Activated CD8-positive, alpha-beta T cell treated with anti-CD3 and anti-CD28 coated beads, Interleukin-2, amount 10 ng/mL, durations not matched to agents 7 days and 5 days (primary cell): ENCODE results near the gene VSIG4. TPM values are rescaled to one million over a fixed set of nuclear protein-coding genes. Genes with fewer than 3 reads are reported as not detected.

Experiments used
- ATAC-seq: fragments of 150-1000 bp; cut with Tn5 transposase; one replicate; pipeline ENCODE4 v1.10.0; 2021; ENCODE audit warnings: moderate library complexity
- CTCF ChIA-PET: fragments of 350-600 bp; sonication (Branson Sonifier 250); formaldehyde crosslinking; loops from one replicate; lab custom pipeline; 2021; ENCODE audit warnings: antibody characterized with exemption; lab: Charles Lee
- POLR2A ChIA-PET: fragments of 350-600 bp; sonication (Branson Sonifier 250); formaldehyde crosslinking; loops from one replicate; lab custom pipeline; 2021; ENCODE audit warnings: antibody characterized with exemption; lab: Charles Lee
- DNase-seq: peaks from one replicate; pipeline ENCODE4 v3.0.0-alpha.2; 2020
- H3K27ac Mint-ChIP-seq: one replicate; pipeline ENCODE4 v1.8.0; 2021; ENCODE audit warnings: mild to moderate bottlenecking, mixed read lengths
- H3K27me3 Mint-ChIP-seq: one replicate; pipeline ENCODE4 v1.8.0; 2021; ENCODE audit warnings: low read depth, mixed read lengths
- H3K36me3 Mint-ChIP-seq: one replicate; pipeline ENCODE4 v1.8.0; 2021; ENCODE audit warnings: low read depth, mixed read lengths
- H3K4me1 Mint-ChIP-seq: one replicate; pipeline ENCODE4 v1.8.0; 2021; ENCODE audit warnings: low read depth, mixed read lengths
- H3K4me3 Mint-ChIP-seq: one replicate; pipeline ENCODE4 v1.8.0; 2021; ENCODE audit warnings: mild to moderate bottlenecking, mixed read lengths
- H3K9me3 Mint-ChIP-seq: one replicate; pipeline ENCODE4 v1.8.0; 2022; ENCODE audit warnings: mixed read lengths; ENCODE audit not compliant: insufficient read depth
- total RNA-seq, 2 experiments: library from RNA; stranded (reverse); gene quantifications; one replicate each; pipeline ENCODE4 v1.2.3, GENCODE V29; 2021

VSIG4 gene
- total RNA-seq, 2 experiments from 2014 or later, result not detected

GRCh38 chrX:66022632-66023384 is 17.1 kb downstream of the VSIG4 start:
- Mint-ChIP-seq H3K27me3 (no peaks in the 10 kb centered on the region), H3K27ac (no peak overlapping the region), H3K4me3 (no peak overlapping the region), H3K36me3 (peaks cover 49% of the 10 kb centered on the region), H3K9me3 (no peaks in the 10 kb centered on the region), H3K4me1 (peaks cover 63% of the 10 kb centered on the region)
- ATAC-seq (no peak), DNase-seq (no peak)
- ChIA-PET POLR2A (no interaction called here), CTCF (no interaction called here)

- peaks cover 68% of the 10 kb centered on the region for H3K4me1 Mint-ChIP-seq
- H3K27ac Mint-ChIP-seq, result peak overlapping the region; percentile 63
- H3K36me3 Mint-ChIP-seq, result peaks cover 54% of the 10 kb centered on the region
- ChIA-PET CTCF (no interaction called here), POLR2A (no interaction called here)
- no peaks in the 10 kb centered on the region for H3K27me3 Mint-ChIP-seq
- H3K9me3 Mint-ChIP-seq, result no peaks in the 10 kb centered on the region
- no peak overlapping the region for H3K4me3 Mint-ChIP-seq
- DNase-seq (no peak), ATAC-seq (no peak)
Measured at GRCh38 chrX:66021765-66022631, 17.9 kb downstream of the VSIG4 start.

- CTCF ChIA-PET, result interaction anchor here (1.0 to 1.7 kb wide), 2 partner anchors 9 to 20 kb away, joined by 3 to 9 read pairs; no protein-coding TSS in a partner anchor
- Mint-ChIP-seq H3K27ac (peak overlapping the region; percentile 63), H3K4me1 (peaks cover 73% of the 10 kb centered on the region)
Measured at GRCh38 chrX:66021401-66021764, 18.5 kb downstream of the VSIG4 start.

GRCh38 chrX:66020631-66021334 is 19.1 kb downstream of the VSIG4 start:
- Mint-ChIP-seq H3K9me3 (no peaks in the 10 kb centered on the region), H3K36me3 (peaks cover 57% of the 10 kb centered on the region), H3K4me3 (no peak overlapping the region), H3K27me3 (no peaks in the 10 kb centered on the region), H3K4me1 (peaks cover 76% of the 10 kb centered on the region), H3K27ac (peak overlapping the region; percentile 75)
- ATAC-seq (no peak), DNase-seq (no peak)
- ChIA-PET CTCF (interaction anchor here (1.0 to 1.7 kb wide), 3 partner anchors 10 to 419 kb away, joined by 3 to 9 read pairs (median 4); no protein-coding TSS in a partner anchor), POLR2A (no interaction called here)

More at GRCh38 chrX:66021401-66021764, 18.5 kb downstream of the VSIG4 start:
- Mint-ChIP-seq H3K4me3 (no peak overlapping the region), H3K36me3 (peaks cover 56% of the 10 kb centered on the region), H3K27me3 (no peaks in the 10 kb centered on the region), H3K9me3 (no peaks in the 10 kb centered on the region)
- DNase-seq, result no peak
- POLR2A ChIA-PET, result no interaction called here
- no peak for ATAC-seq

GRCh38 chrX:66019974-66020373 is 19.9 kb downstream of the VSIG4 start:
- Mint-ChIP-seq H3K4me1 (peaks cover 81% of the 10 kb centered on the region), H3K9me3 (no peaks in the 10 kb centered on the region), H3K4me3 (no peak overlapping the region), H3K27me3 (no peaks in the 10 kb centered on the region), H3K36me3 (peaks cover 57% of the 10 kb centered on the region), H3K27ac (peak overlapping the region; percentile 12)
- ATAC-seq (no peak), DNase-seq (no peak)
- ChIA-PET POLR2A (no interaction called here), CTCF (interaction anchor here (1.0 to 1.7 kb wide), 3 partner anchors 11 to 418 kb away, joined by 3 to 9 read pairs (median 4); no protein-coding TSS in a partner anchor)

- H3K27me3 Mint-ChIP-seq, result no peaks in the 10 kb centered on the region
- peaks cover 83% of the 10 kb centered on the region for H3K4me1 Mint-ChIP-seq
- CTCF ChIA-PET, result interaction anchor here (1.0 to 3.3 kb wide), 3 partner anchors 12 to 91 kb away, joined by 3 to 26 read pairs (median 3); no protein-coding TSS in a partner anchor
- ATAC-seq (no peak), DNase-seq (no peak)
- H3K4me3 Mint-ChIP-seq, result no peak overlapping the region
- peak overlapping the region; percentile 34 for H3K27ac Mint-ChIP-seq
- no peaks in the 10 kb centered on the region for H3K9me3 Mint-ChIP-seq
- H3K36me3 Mint-ChIP-seq, result peaks cover 53% of the 10 kb centered on the region
- POLR2A ChIA-PET, result no interaction called here
Measured at GRCh38 chrX:66019310-66019652, 20.6 kb downstream of the VSIG4 start.

GRCh38 chrX:66018585-66019309 is 21.1 kb downstream of the VSIG4 start:
- peaks cover 53% of the 10 kb centered on the region for H3K36me3 Mint-ChIP-seq
- CTCF ChIA-PET, result interaction anchor here (1.1 to 3.3 kb wide), 5 partner anchors 8 to 710 kb away, joined by 3 to 26 read pairs (median 9); no protein-coding TSS in a partner anchor
- ATAC-seq (no peak), DNase-seq (no peak)
- H3K27me3 Mint-ChIP-seq, result no peaks in the 10 kb centered on the region
- peaks cover 84% of the 10 kb centered on the region for H3K4me1 Mint-ChIP-seq
- POLR2A ChIA-PET, result no interaction called here
- H3K9me3 Mint-ChIP-seq, result no peaks in the 10 kb centered on the region
- H3K4me3 Mint-ChIP-seq, result peak overlapping the region; percentile 68
- peak overlapping the region; percentile 34 for H3K27ac Mint-ChIP-seq

- POLR2A ChIA-PET, result interaction anchor here (0.7 to 1.3 kb wide), 2 partner anchors 8 to 13 kb away, joined by 4 read pairs; no protein-coding TSS in a partner anchor
- peak overlapping the region; percentile 68 for H3K4me3 Mint-ChIP-seq
Measured at GRCh38 chrX:66017659-66018170, 22.2 kb downstream of the VSIG4 start.

GRCh38 chrX:66016905-66017658 is 22.8 kb downstream of the VSIG4 start:
- no peaks in the 10 kb centered on the region for H3K27me3 Mint-ChIP-seq
- ATAC-seq (no peak), DNase-seq (no peak)
- peak overlapping the region; percentile 89 for H3K27ac Mint-ChIP-seq
- CTCF ChIA-PET, result interaction anchor here (0.7 to 3.3 kb wide), 13 partner anchors 9 to 435 kb away, joined by 3 to 26 read pairs (median 3); no protein-coding TSS in a partner anchor
- POLR2A ChIA-PET, result interaction anchor here (1.3 kb wide), 1 partner anchor 9 kb away, joined by 4 read pairs; no protein-coding TSS in a partner anchor
- H3K36me3 Mint-ChIP-seq, result peaks cover 54% of the 10 kb centered on the region
- no peaks in the 10 kb centered on the region for H3K9me3 Mint-ChIP-seq
- peak overlapping the region; percentile 68 for H3K4me3 Mint-ChIP-seq
- peaks cover 88% of the 10 kb centered on the region for H3K4me1 Mint-ChIP-seq

More at GRCh38 chrX:66017659-66018170, 22.2 kb downstream of the VSIG4 start:
- ATAC-seq (no peak), DNase-seq (no peak)
- peaks cover 54% of the 10 kb centered on the region for H3K36me3 Mint-ChIP-seq
- peak overlapping the region; percentile 89 for H3K27ac Mint-ChIP-seq
- no peaks in the 10 kb centered on the region for H3K9me3 Mint-ChIP-seq
- no peaks in the 10 kb centered on the region for H3K27me3 Mint-ChIP-seq
- peaks cover 85% of the 10 kb centered on the region for H3K4me1 Mint-ChIP-seq
- CTCF ChIA-PET, result interaction anchor here (0.8 to 3.3 kb wide), 12 partner anchors 9 to 711 kb away, joined by 3 to 26 read pairs (median 3); no protein-coding TSS in a partner anchor
